CMK (cell line): Measurements from ENCODE around the gene AAMP.

ENCODE experiments used
- DNase-seq: peaks from one replicate; pipeline ENCODE4 v3.0.0-alpha.2; 2010; ENCODE audit warnings: low read depth

The AAMP gene

DNA sequence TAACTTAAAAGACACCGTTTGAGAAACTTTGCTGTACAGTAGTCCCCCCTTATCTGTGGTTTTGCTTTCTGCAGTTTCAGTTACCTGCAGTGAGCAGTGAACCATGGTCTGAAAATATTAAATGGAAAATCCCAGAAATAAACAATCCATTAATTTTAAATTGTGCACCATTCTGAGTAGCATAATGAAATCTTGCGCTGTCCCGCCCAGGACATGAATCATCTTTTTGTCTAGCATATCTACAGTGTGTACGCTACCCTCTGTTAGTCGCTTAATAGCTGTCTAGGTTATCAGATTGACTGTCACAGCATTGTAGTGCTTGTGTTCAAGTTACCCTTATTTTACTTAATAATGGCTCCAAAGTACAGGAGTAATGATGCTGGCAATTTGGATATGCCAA, 46.9 kb downstream of the AAMP start:
- no peak for DNase-seq

- no peak for DNase-seq
Measured at GRCh38 chr2:218221000-218221399, 48.9 kb downstream of the AAMP start.

- DNase-seq, result no peak
Measured at GRCh38 chr2:218219934-218220333, 50.0 kb downstream of the AAMP start.

GRCh38 chr2:218218268-218219185, 51.4 kb downstream of the AAMP start:
- DNase-seq, result no peak

- peak; percentile 41 for DNase-seq
Measured at GRCh38 chr2:218217360-218218267, 52.3 kb downstream of the AAMP start.

DNA sequence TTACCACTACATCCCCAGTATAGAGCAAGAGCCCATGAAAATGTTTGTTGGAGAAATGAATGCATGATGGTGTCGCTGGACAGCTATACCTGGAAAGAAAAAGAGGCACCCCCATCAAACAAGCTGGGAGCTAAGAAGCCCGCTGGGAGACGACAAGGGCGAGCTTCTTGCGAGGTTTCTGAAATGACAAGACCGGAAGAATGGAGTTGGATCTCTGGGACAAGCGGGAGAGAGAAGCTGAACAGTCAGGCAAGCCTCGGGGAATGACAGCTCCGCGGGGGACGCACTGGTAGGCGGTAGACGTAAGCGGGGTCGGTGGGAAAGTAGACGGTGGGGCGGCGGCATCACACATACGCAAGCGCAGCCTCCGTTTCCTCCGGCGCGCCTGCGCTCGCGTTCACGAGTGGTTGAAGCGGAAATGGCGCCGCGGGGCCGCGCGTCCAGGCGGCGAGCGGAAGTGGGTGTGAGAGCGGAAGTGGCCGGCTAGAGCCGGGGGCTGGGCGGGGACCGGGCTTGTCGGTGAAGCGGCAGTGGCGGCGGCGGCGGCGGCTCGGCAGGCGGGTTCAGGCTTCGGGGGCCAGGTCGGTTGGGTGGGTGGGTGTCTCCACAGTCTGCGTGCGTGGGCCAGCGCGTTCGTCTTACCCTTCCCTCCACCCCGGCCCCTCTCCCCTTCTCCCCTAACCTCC, 53.1 kb downstream of the AAMP start, which contains the start of gene ARPC2:
Gene ARPC2, plus strand, starts transcription at position 516 of the 686 bp plus-strand sequence. CDS start 282 bp downstream, outside the sequence.
- DNase-seq, result peak; percentile 83

DNA sequence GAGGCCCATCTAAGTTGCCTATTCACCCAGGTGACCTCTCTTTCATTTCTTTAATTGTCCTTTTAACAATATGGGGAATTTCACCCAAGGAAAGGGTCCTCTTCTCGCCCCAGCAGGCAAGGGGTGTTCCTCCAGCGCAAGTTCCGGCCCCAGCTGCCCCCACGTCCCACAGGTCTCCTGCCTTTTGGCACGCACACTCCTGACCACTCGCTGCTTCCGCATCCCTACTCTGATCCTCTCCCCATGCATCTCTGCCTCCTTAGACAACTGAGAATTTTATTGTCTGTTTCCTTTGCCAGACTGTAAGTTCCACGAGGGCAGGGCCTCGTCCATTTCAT, 53.6 kb downstream of the AAMP start:
- DNase-seq, result no peak
